ENCODE results near the gene TWF2. TPM values are rescaled to one million over a fixed set of nuclear protein-coding genes. Genes with fewer than 3 reads are reported as not detected.

TWF2 gene
- total RNA-seq, 6 donors from 2014 or later = 31.9 to 83.5 (median 66.6) TPM

DNA sequence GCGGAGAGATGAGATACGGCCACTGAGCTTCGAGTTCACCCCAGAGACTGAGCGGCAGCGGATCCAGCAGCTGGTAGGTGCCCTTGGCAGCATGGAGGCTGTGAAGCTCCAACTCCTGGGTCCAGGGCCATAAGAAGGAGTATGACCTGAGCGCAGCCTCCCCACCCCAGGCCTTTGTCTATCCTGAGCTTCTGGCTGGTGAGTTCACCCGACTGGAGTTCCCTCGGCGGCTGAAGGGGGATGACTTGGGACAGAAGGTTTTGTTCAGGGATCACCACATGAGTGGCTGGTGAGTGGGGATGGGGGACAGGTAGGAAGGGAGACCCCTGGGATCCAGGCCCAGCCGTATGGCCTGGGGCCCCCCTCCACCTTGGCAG lies 9.2 kb upstream of the TWF2 start:
- no peaks in the 10 kb centered on the region for H3K9me3 ChIP-seq
- WGBS, 2 donors = 93 to 100% methylated on average over 7 to 10 of the region's 10 CpGs
- peak overlapping the region in 2 of 4 donors; percentile 93 to 95 for H3K27ac ChIP-seq
- TF ChIP-seq EP300 (IDR thresholded peaks at IDR 0.05) = no peak
- no peak for TF ChIP-seq CTCF (IDR thresholded peaks at IDR 0.05)
- no peak for TF ChIP-seq POLR2AphosphoS5 (IDR thresholded peaks at IDR 0.05)
- no peak for TF ChIP-seq POLR2A (IDR thresholded peaks at IDR 0.05)
- DNase-seq (no peak), ATAC-seq (ENCODE audit: low FRiP score in 2 of 2) (no peak)
- no peaks in the 10 kb centered on the region for H3K27me3 ChIP-seq
- H3K36me3 ChIP-seq = peaks cover 0 to 53% (median 19%) of the 10 kb centered on the region in 4 donors
- H3K4me3 ChIP-seq = no peak overlapping the region
- peaks cover 22 to 53% (median 30%) of the 10 kb centered on the region in 4 donors for H3K4me1 ChIP-seq

DNA sequence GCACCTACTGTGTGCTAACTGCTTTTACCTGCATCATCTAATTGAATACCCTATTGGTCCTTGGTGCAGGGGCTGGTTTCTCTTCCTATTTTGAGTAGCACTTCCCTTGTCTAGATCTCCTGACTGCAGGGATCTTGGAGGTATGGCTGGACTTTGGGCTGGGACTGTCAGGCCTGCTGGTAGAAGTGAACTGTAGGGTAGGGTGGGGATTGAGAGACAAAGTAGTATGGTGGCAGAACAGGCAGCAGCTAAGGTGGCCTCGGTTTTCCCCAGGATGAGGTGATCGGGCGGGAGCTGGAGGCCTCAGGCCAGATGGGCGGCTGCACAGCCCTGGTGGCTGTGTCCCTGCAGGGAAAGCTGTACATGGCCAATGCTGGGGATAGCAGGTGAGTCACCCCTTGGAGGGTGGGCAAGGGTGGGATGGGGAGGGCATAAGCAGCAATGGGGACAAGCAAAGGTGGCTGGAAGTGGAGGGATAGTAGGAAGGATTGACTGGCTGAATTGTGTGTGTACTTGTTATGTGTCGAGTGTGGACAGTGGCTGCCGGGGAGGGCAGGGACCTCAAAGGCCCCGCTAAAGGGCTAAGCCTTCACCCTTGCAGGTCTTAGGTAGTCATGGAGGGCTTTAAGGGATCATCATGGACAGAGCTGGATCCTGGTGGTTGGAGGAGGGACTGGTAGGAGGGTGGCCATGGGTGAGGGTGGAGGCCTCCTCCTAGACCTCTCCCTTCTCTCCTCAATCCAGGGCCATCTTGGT lies 8.6 kb upstream of the TWF2 start:
- ATAC-seq (ENCODE audit: low FRiP score in 2 of 2) (no peak), DNase-seq (no peak)
- Histone ChIP-seq H3K4me1 (peaks cover 22 to 47% (median 28%) of the 10 kb centered on the region in 4 donors), H3K27ac (peak overlapping the region; percentile 86 to 97 (median 94)), H3K4me3 (peak overlapping the region in 2 of 4 donors; percentile 61 to 72), H3K36me3 (peaks cover 0 to 48% (median 19%) of the 10 kb centered on the region in 4 donors), H3K9me3 (no peaks in the 10 kb centered on the region), H3K27me3 (no peaks in the 10 kb centered on the region)
- WGBS, 2 donors = 94 to 99% methylated on average over 7 of the region's 7 CpGs
- TF ChIP-seq EP300 (IDR thresholded peaks at IDR 0.05) = no peak
- no peak for TF ChIP-seq CTCF (IDR thresholded peaks at IDR 0.05)
- no peak for TF ChIP-seq POLR2AphosphoS5 (IDR thresholded peaks at IDR 0.05)
- TF ChIP-seq POLR2A (IDR thresholded peaks at IDR 0.05) = no peak

GRCh38 chr3:52246728-52247408 lies 7.9 kb upstream of the TWF2 start:
- Histone ChIP-seq H3K27me3 (no peaks in the 10 kb centered on the region), H3K27ac (peak overlapping the region; percentile 86 to 97 (median 94)), H3K4me3 (peak overlapping the region in 3 of 4 donors; percentile 61 to 73 (median 72)), H3K9me3 (no peaks in the 10 kb centered on the region), H3K36me3 (peaks cover 0 to 40% (median 19%) of the 10 kb centered on the region in 4 donors), H3K4me1 (peaks cover 22 to 47% (median 28%) of the 10 kb centered on the region in 4 donors)
- 65 to 73% methylated on average over 5 to 8 of the region's 14 CpGs for WGBS, 2 donors
- DNase-seq (peak in 1 of 2 donors; percentile 71), ATAC-seq (ENCODE audit: low FRiP score in 2 of 2) (peak; percentile 34 to 49)
- TF ChIP-seq POLR2AphosphoS5 (IDR thresholded peaks at IDR 0.05) = peak in 1 of 2 donors; percentile 43
- TF ChIP-seq POLR2A (IDR thresholded peaks at IDR 0.05) = peak in 1 of 4 donors; percentile 14
- TF ChIP-seq EP300 (IDR thresholded peaks at IDR 0.05) = no peak
- no peak for TF ChIP-seq CTCF (IDR thresholded peaks at IDR 0.05)

- peak overlapping the region in 3 of 4 donors; percentile 61 to 73 (median 72) for H3K4me3 ChIP-seq
- H3K27ac ChIP-seq = peak overlapping the region; percentile 86 to 97 (median 94)
- no peak for DNase-seq
- H3K9me3 ChIP-seq = no peaks in the 10 kb centered on the region
- H3K36me3 ChIP-seq = peaks cover 0 to 34% (median 14%) of the 10 kb centered on the region in 4 donors
- WGBS, 2 donors = 27 to 40% methylated on average over 5 to 8 of the region's 8 CpGs
- H3K4me1 ChIP-seq = peaks cover 22 to 47% (median 28%) of the 10 kb centered on the region in 4 donors
- no peaks in the 10 kb centered on the region for H3K27me3 ChIP-seq
- ATAC-seq (ENCODE audit: low FRiP score in 2 of 2) = no peak
- TF ChIP-seq POLR2AphosphoS5 (IDR thresholded peaks at IDR 0.05) (no peak), POLR2A (IDR thresholded peaks at IDR 0.05) (no peak), CTCF (IDR thresholded peaks at IDR 0.05) (no peak), EP300 (IDR thresholded peaks at IDR 0.05) (no peak)
Observed at GRCh38 chr3:52246264-52246620, 7.3 kb upstream of the TWF2 start.

Measured in upper lobe of left lung (tissue), 6 donors.